NCI-H1105 (cell line): Measurements from ENCODE around the gene PRPS1L1.

Source experiments
- DNase-seq: peaks from one replicate; lab custom pipeline; 2025; lab: John Stamatoyannopoulos, UW

PRPS1L1 gene

GRCh38 chr7:18027628-18028027, at the start of gene PRPS1L1:
Gene PRPS1L1 (minus strand): TSS chr7:18027846.
- DNase-seq: no peak

- no peak for DNase-seq
Measured at GRCh38 chr7:18076461-18076860, 48.8 kb upstream of the PRPS1L1 start.

- no peak for DNase-seq
Measured at GRCh38 chr7:18068745-18069144, 41.1 kb upstream of the PRPS1L1 start.

DNA sequence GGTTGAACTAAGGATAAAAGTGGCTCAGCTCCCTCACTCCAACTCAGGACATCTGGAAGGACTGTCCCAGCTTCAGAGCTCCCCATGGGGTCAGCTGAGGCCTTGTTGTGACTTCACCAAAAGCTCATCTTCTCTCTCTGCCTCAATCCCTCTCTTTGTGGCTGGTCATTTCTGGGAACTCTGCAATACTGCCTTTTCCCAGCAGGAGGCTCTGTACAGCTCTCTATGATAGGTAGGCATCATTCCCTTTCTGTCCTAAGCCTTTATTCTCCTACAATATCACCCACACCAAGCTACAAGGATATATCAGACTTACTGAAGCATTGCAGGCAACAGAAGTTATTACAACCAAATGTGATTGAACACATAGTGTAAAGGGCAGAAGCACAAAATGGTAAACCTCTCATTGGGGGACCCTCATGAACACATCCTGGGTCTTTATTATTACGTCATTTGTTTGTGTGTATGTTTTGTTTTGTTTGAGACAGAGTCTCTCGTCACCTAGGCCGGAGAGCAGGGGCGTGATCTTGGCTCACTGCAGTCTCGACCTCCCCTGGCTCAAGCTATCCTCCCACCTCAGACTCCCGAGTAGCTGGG, 36.7 kb upstream of the PRPS1L1 start:
- no peak for DNase-seq

- no peak for DNase-seq
Measured at GRCh38 chr7:18063149-18063901, 35.7 kb upstream of the PRPS1L1 start.

DNA sequence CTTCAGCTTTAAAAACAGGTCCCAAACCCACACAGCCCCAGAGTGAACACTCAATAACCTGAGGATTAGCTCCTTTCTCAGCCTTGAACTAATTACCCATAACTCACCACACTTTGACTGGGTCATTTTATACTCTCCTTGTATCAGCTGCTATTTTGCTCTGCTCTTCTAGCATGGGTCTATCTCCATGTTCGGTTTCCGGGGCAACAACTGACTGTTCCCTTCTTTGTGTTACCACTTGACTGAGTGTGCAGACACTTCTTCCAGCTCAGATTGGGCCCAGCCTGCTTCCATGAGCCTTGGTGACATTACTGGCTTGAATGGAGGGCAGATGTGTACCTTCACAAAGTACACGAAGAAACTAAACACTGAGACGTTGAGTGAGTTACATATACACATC, 31.5 kb upstream of the PRPS1L1 start:
- no peak for DNase-seq

- DNase-seq: no peak
Measured at GRCh38 chr7:18053941-18054340, 26.3 kb upstream of the PRPS1L1 start.

DNA sequence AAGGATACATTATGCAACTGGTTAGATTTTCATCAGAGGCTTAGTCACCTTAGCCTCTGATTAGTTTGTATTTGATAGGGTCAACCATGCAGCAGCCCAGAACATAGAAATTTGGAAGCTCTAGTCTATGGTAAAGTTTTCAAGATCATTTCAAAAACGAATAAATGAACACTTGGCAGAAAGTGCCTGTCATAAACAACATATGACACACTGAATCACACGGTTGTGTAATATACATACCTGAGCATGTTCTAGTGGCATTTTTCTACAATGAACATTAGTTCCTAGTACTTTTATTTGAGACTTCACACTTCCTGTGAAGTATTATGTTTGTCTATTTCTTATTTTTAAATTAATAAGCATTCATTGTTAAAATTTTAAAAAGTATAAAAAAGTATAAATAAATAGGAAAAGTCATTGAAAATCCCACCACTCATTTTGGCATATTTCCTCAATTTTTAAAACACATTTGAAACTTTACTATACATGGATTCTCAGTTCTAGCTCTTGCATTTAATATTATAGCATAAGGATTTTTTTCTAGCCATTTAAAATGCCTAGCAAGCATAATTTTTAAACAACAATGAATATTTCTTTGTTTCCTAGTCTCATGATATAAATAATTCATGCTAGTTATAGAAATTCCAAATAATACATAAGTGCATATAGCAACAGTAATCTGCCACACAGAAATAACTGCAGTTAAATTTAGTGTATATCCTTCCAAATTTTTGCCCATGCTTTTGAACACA, 25.7 kb upstream of the PRPS1L1 start:
- no peak for DNase-seq

GRCh38 chr7:18049262-18049661, 21.6 kb upstream of the PRPS1L1 start:
- no peak for DNase-seq

- DNase-seq: no peak
Measured at GRCh38 chr7:18046601-18047000, 19.0 kb upstream of the PRPS1L1 start.

DNA sequence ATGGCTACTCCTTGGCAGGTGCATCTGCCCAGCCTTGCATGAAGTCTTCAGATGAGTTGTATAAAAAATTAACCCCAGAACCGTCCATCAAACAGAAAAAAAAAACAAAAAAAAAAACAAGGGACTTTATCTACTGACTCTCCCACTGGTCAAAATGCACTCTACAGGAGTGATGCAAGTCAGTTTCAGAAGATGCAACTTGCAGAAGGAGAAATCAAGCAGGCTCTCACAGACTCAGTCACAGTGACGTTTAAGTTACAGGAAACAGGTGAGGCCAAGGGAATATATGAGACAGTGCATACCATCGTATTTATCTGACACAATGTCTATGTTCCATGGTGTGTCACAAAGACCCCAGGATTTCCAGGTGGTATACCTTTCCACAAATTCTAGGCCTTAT, 17.5 kb upstream of the PRPS1L1 start:
- no peak for DNase-seq

- DNase-seq: no peak
Measured at GRCh38 chr7:18041191-18041590, 13.5 kb upstream of the PRPS1L1 start.

DNA sequence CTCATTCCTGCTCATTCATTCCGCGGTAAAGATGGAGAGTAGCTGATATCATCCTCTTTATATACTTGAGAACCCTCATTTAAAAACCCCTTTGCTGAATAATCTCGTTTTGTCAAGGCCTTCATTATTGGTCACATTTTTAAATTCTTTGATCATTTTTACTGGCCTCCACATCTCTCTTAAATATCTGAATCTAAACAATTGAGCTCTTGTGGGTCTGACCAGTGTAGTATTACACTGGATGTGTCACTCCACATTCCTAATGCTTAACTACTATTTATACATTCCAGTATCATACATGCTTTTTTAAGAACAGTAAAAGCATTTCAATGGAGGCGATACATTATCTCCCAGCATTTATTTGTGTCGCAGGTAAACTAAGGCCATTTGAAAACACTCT, 12.6 kb upstream of the PRPS1L1 start:
- no peak for DNase-seq

GRCh38 chr7:18038382-18038781, 10.7 kb upstream of the PRPS1L1 start:
- no peak for DNase-seq

- no peak for DNase-seq
Measured at GRCh38 chr7:18037609-18038008, 10.0 kb upstream of the PRPS1L1 start.

DNA sequence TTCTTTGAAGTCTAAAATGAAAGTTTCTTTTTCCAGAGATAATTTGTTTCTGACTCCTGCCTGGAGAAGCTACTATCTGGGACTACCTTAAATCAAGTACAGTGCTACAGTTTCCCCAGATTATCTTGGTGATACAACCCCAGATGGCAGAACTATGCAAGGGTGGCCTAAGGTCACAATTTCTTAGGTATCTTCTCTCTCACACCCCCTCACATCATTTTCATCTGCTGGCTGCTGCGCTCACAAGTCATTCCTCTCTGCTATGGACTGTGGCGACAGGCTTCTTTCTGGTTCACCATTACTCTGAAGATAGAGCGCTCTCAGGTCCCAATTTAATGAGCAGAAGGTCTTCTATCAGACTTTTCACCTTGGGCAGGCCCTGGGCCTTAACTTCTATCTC, 9.1 kb upstream of the PRPS1L1 start:
- DNase-seq: no peak

DNA sequence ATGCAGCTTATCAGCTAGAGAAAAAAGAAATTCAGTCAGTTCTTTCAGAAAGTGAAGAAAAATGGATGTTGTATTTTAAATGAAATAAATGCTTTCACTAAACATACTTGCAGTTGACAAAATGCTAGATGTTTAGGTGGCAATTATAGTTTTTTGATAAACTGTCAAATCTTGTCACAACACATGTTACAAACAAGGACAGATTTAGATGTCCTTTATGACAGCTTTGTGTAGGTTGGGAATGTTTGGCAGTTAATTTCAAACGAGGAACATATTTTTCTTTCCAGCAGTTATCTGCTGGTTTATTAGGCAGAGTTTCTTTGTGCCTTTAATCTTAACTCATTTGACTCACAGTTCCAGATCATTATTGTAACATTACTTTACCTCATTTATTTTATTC, 3.1 kb upstream of the PRPS1L1 start:
- DNase-seq: no peak

- DNase-seq: no peak
Measured at GRCh38 chr7:18020138-18020715, 7.4 kb downstream of the PRPS1L1 start.

- DNase-seq: no peak
Measured at GRCh38 chr7:18019555-18019954, 8.1 kb downstream of the PRPS1L1 start.

DNA sequence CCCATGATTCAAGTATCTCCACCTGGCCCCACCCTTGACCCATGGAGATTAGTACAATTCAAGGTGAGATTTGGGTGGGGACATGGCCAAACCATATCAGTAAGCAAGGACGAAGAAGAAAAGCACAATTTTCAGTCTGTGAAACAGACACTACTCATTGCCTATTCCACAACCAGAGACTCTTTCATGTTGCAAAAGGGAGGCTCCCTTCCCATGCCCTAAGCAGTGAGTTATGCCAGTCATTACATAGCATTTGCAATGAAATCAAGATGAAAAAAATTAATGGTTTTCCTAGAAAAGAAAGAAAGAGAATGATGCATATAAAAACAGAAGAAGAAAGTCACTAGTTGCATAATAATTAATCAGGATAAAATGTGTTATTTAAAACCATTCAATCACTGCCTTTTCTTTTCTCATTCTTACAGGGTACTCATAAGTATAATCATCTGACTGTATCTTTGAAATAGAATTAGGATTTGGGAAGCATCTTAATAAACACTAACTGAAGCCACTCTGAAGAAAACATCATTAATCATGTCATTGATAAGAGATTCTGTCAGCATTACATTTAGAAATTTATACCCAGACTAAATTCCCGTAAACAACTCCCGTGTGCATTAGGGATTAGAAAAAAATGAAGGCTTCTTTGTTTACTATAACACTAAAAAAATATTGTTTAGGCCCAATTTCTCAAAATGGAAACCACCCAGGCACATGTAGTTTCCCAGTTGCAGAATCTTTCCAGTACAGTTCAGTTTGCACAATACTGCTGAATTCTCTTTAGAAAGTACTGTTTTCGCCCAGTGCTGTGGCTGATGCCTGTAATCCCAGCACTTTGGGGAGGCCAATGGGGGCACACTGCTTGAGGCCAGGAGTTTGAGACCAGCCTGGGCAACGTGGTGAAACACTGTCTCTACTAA, 9.1 kb downstream of the PRPS1L1 start:
- no peak for DNase-seq

DNA sequence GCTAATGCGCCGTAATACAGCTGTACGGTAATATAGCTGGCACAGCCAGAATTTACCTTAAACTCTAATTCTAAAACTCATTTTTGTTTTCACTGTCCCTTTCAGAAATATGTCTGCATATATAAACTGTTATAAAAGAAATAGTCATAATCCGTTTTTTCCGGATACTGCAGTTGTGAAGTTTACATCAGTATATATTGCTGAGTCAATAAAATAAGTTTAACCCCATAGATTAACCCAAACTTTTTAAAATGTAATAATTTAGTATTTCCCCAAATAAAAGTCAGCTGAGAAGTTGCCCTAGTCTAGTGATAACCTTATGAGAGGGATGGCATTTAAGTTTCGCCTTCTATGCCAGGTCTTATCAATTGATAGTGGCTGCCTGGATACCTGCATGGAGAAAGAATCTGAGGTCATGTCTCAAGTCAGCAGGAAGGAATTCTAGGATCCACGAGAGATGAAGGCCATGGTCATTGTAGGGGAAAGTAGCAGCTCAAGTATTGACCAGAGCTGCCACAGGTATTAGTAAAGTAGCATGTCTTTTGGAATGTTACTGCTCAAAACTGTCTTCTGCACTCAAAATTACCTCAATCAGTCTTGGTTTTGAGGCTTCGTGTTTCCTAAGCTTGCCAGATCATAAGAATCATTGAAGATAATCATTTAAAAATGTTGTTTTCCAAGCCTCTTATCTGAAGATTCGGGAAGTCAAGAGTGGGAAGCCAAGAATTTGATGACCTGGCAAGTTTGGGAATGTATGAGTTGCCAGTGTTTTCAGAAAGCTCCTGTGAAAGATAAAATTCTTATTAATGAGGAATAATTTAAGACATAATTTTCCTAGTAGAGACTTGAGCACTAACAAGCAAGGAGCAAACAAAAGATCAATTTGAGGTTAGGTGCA, 10.8 kb downstream of the PRPS1L1 start:
- no peak for DNase-seq
